HepG2 (cell line): Measurements from ENCODE around the gene MAML1. TPM values are rescaled to one million over a fixed set of nuclear protein-coding genes. Genes with fewer than 3 reads are reported as not detected.
A peak's percentile ranks its signal among the peaks of the same experiment; 100 is the strongest.

Experiments
- AKAP8 ChIP-seq: sonication (generic); formaldehyde crosslinking; IDR thresholded peaks from 2 replicates; pipeline ENCODE4 v1.5.1; 2020; ENCODE audit warnings: mild to moderate bottlenecking, missing genetic modification reagents
- CENPT ChIP-seq: sonication (generic); formaldehyde crosslinking; IDR thresholded peaks from 2 replicates; pipeline ENCODE4 v1.8.0; 2022; ENCODE audit warnings: low read depth, mild to moderate bottlenecking, moderate library complexity, missing genetic modification reagents
- FOXK1 ChIP-seq: sonication (generic); formaldehyde crosslinking; IDR thresholded peaks from 2 replicates; pipeline ENCODE4 v1.4.0; 2020; ENCODE audit warnings: low read depth, missing genetic modification reagents, borderline replicate concordance
- HNRNPK ChIP-seq: fragments of 200-400 bp; formaldehyde crosslinking; IDR thresholded peaks from 2 replicates; pipeline ENCODE4 v1.6.1; 2018; ENCODE audit warnings: low read length, low read depth, moderate library complexity, mild to moderate bottlenecking; ENCODE audit not compliant: poor library complexity, severe bottlenecking
- KLF11 ChIP-seq: IDR thresholded peaks from 2 replicates; pipeline ENCODE4 v1.6.1; 2016; ENCODE audit warnings: missing compliant biosample characterization
- NFKBIZ ChIP-seq: IDR thresholded peaks from 2 replicates; pipeline ENCODE4 v1.6.1; 2018; ENCODE audit warnings: missing genetic modification reagents, missing compliant biosample characterization
- NRL ChIP-seq: sonication (generic); formaldehyde crosslinking; IDR thresholded peaks from 2 replicates; pipeline ENCODE4 v1.5.0; 2020; ENCODE audit warnings: missing genetic modification reagents, mild to moderate bottlenecking, moderate library complexity, borderline replicate concordance
- U2AF1 ChIP-seq: fragments of 200-400 bp; formaldehyde crosslinking; optimal IDR thresholded peaks from 2 replicates; pipeline ENCODE3; 2017; ENCODE audit warnings: mild to moderate bottlenecking, low read depth, low read length
- ZC3H4 ChIP-seq: sonication (generic); formaldehyde crosslinking; IDR thresholded peaks from 2 replicates; pipeline ENCODE4 v1.4.0; 2020; ENCODE audit warnings: missing genetic modification reagents, borderline replicate concordance
- ZFP36 ChIP-seq: fragments of 150-350 bp; IDR thresholded peaks from 2 replicates; pipeline ENCODE4 v1.6.1; 2018; ENCODE audit warnings: borderline replicate concordance, low read length, low read depth; ENCODE audit not compliant: partially characterized antibody
- ZNF33B ChIP-seq: sonication (generic); formaldehyde crosslinking; IDR thresholded peaks from 2 replicates; pipeline ENCODE4 v1.5.1; 2020; ENCODE audit warnings: mild to moderate bottlenecking, missing genetic modification reagents
- polyA plus RNA-seq, 8 experiments: library from polyadenylated mRNA; depleted of rRNA in 3 of 8; stranded (reverse) in 7 of 8; unstranded in 1 of 8; fragments of >200 nt; fragmentation: Illumina TruSeq in 4 of 8; extraction: Trizol in 4 of 8; gene quantifications; 2 replicates each; pipeline versions ENCODE4 v1.2.1 to v1.2.3, GENCODE V29; 2011 to 2016; ENCODE audit warnings: low read depth in 4 of 8, missing spikeins in 1 of 8, mixed read lengths in 1 of 8; ENCODE audit not compliant: insufficient read depth in 1 of 8
- total RNA-seq, 5 experiments: library from RNA; depleted of rRNA; stranded (reverse); fragments of >200 nt; fragmentation: Illumina TruSeq; extraction: Trizol; gene quantifications; 2 replicates each; pipeline ENCODE4 v1.2.3, GENCODE V29; 2016; ENCODE audit warnings: low read depth in 1 of 5
- TF ChIP-seq, protein P1 (sequence below): sonication (generic); formaldehyde crosslinking; IDR thresholded peaks from 2 replicates; pipeline ENCODE4 v1.9.0; 2021; ENCODE audit warnings: missing genetic modification reagents, borderline replicate concordance
- TF ChIP-seq, protein P2 (sequence below): sonication (generic); formaldehyde crosslinking; IDR thresholded peaks from 2 replicates; pipeline ENCODE4 v1.8.0; 2022; ENCODE audit warnings: mild to moderate bottlenecking, missing genetic modification reagents; ENCODE audit not compliant: insufficient replicate concordance
- TF ChIP-seq, protein P3 (sequence below): IDR thresholded peaks from 2 replicates; pipeline ENCODE4 v1.6.1; 2012; ENCODE audit warnings: low read depth, low read length, improper control_type of control experiment
- TF ChIP-seq, protein P4 (sequence below): sonication (generic); formaldehyde crosslinking; IDR thresholded peaks from 2 replicates; pipeline ENCODE4 v1.4.0; 2020; ENCODE audit warnings: missing genetic modification reagents
- TF ChIP-seq, protein P5 (sequence below): fragments of 450-650 bp; IDR thresholded peaks from 2 replicates; pipeline ENCODE4 v1.6.1; 2017; ENCODE audit warnings: mild to moderate bottlenecking
- TF ChIP-seq, protein P6 (sequence below): sonication (generic); formaldehyde crosslinking; IDR thresholded peaks from 2 replicates; pipeline ENCODE4 v1.4.0; 2020; ENCODE audit warnings: missing genetic modification reagents

MAML1 gene
- total and polyA plus RNA-seq, 2 of the 13 experiments (the other 11 are each of a cell fraction or from before 2014, with no cell fraction given) = 10.0 to 10.8 TPM

DNA sequence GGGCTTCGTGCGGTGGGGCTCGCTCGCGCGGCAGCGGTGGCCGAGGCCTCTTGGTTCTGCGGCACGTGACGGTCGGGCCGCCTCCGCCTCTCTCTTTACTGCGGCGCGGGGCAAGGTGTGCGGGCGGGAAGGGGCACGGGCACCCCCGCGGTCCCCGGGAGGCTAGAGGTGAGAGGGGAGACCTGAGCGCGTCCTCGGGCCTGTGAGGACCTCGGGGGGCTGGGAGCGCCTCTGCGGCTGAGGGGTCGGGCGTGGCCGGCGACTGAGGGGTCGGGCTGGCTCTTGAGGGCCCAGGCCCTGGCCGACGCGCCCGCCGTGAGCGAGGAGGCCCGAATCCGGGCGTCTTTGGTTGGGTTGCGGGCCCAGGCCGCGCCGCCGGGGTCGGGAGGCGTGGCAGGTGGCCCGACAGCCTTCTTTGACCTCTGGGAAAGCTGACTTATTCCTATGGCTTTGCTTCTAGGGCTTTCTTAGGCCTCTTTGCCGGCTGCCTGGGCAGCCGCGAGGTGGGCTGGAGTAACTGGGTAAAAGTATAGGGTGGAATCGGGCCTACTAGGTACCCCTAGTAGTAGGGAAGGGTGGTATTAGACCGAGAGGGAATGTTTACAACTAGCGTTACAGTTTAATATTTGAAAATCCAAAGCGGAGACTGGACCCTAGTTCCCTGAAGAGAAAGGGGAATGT, 33.5 kb upstream of the MAML1 start, which contains the start of gene CANX (continued):
- TF ChIP-seq, protein P1, sequence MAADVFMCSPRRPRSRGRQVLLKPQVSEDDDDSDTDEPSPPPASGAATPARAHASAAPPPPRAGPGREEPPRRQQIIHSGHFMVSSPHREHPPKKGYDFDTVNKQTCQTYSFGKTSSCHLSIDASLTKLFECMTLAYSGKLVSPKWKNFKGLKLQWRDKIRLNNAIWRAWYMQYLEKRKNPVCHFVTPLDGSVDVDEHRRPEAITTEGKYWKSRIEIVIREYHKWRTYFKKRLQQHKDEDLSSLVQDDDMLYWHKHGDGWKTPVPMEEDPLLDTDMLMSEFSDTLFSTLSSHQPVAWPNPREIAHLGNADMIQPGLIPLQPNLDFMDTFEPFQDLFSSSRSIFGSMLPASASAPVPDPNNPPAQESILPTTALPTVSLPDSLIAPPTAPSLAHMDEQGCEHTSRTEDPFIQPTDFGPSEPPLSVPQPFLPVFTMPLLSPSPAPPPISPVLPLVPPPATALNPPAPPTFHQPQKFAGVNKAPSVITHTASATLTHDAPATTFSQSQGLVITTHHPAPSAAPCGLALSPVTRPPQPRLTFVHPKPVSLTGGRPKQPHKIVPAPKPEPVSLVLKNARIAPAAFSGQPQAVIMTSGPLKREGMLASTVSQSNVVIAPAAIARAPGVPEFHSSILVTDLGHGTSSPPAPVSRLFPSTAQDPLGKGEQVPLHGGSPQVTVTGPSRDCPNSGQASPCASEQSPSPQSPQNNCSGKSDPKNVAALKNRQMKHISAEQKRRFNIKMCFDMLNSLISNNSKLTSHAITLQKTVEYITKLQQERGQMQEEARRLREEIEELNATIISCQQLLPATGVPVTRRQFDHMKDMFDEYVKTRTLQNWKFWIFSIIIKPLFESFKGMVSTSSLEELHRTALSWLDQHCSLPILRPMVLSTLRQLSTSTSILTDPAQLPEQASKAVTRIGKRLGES (CRISPR knock-in tag) = no peak
- TF ChIP-seq, protein P2, sequence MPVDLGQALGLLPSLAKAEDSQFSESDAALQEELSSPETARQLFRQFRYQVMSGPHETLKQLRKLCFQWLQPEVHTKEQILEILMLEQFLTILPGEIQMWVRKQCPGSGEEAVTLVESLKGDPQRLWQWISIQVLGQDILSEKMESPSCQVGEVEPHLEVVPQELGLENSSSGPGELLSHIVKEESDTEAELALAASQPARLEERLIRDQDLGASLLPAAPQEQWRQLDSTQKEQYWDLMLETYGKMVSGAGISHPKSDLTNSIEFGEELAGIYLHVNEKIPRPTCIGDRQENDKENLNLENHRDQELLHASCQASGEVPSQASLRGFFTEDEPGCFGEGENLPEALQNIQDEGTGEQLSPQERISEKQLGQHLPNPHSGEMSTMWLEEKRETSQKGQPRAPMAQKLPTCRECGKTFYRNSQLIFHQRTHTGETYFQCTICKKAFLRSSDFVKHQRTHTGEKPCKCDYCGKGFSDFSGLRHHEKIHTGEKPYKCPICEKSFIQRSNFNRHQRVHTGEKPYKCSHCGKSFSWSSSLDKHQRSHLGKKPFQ (CRISPR knock-in tag) = peak; percentile 74
- TF ChIP-seq, protein P3, sequence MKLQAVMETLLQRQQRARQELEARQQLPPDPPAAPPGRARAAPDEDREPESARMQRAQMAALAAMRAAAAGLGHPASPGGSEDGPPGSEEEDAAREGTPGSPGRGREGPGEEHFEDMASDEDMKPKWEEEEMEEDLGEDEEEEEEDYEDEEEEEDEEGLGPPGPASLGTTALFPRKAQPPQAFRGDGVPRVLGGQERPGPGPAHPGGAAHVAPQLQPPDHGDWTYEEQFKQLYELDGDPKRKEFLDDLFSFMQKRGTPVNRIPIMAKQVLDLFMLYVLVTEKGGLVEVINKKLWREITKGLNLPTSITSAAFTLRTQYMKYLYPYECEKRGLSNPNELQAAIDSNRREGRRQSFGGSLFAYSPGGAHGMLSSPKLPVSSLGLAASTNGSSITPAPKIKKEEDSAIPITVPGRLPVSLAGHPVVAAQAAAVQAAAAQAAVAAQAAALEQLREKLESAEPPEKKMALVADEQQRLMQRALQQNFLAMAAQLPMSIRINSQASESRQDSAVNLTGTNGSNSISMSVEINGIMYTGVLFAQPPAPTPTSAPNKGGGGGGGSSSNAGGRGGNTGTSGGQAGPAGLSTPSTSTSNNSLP = no peak
- no peak for TF ChIP-seq AKAP8 (CRISPR knock-in tag)
- TF ChIP-seq NFKBIZ (CRISPR knock-in tag) = no peak
- TF ChIP-seq ZNF33B (CRISPR knock-in tag) = no peak
- no peak for TF ChIP-seq FOXK1
- TF ChIP-seq, protein P4, sequence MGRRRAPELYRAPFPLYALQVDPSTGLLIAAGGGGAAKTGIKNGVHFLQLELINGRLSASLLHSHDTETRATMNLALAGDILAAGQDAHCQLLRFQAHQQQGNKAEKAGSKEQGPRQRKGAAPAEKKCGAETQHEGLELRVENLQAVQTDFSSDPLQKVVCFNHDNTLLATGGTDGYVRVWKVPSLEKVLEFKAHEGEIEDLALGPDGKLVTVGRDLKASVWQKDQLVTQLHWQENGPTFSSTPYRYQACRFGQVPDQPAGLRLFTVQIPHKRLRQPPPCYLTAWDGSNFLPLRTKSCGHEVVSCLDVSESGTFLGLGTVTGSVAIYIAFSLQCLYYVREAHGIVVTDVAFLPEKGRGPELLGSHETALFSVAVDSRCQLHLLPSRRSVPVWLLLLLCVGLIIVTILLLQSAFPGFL (CRISPR knock-in tag) = no peak
- TF ChIP-seq NRL (CRISPR knock-in tag) = peak; percentile 59; the same call in 1 of the 2 replicates
- TF ChIP-seq HNRNPK = peak; percentile 54
- TF ChIP-seq CENPT (CRISPR knock-in tag) = no peak
- TF ChIP-seq U2AF1 = no peak
- no peak for TF ChIP-seq KLF11 (CRISPR knock-in tag)
- TF ChIP-seq ZC3H4 (CRISPR knock-in tag) = peak; percentile 63; the same call in 1 of the 2 replicates
- TF ChIP-seq ZFP36 = no peak
- TF ChIP-seq, protein P5, sequence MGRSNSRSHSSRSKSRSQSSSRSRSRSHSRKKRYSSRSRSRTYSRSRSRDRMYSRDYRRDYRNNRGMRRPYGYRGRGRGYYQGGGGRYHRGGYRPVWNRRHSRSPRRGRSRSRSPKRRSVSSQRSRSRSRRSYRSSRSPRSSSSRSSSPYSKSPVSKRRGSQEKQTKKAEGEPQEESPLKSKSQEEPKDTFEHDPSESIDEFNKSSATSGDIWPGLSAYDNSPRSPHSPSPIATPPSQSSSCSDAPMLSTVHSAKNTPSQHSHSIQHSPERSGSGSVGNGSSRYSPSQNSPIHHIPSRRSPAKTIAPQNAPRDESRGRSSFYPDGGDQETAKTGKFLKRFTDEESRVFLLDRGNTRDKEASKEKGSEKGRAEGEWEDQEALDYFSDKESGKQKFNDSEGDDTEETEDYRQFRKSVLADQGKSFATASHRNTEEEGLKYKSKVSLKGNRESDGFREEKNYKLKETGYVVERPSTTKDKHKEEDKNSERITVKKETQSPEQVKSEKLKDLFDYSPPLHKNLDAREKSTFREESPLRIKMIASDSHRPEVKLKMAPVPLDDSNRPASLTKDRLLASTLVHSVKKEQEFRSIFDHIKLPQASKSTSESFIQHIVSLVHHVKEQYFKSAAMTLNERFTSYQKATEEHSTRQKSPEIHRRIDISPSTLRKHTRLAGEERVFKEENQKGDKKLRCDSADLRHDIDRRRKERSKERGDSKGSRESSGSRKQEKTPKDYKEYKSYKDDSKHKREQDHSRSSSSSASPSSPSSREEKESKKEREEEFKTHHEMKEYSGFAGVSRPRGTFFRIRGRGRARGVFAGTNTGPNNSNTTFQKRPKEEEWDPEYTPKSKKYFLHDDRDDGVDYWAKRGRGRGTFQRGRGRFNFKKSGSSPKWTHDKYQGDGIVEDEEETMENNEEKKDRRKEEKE = no peak
- TF ChIP-seq, protein P6, sequence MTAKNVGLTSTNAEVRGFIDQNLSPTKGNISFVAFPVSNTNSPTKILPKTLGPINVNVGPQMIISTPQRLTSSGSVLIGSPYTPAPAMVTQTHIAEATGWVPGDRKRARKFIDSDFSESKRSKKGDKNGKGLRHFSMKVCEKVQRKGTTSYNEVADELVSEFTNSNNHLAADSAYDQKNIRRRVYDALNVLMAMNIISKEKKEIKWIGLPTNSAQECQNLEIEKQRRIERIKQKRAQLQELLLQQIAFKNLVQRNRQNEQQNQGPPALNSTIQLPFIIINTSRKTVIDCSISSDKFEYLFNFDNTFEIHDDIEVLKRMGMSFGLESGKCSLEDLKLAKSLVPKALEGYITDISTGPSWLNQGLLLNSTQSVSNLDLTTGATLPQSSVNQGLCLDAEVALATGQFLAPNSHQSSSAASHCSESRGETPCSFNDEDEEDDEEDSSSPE = no peak; the same call in 1 of the 2 replicates
